Renal pelvis (tissue), 12 donors: Measurements from ENCODE around the gene RPE. TPM values are rescaled to one million over a fixed set of nuclear protein-coding genes. Genes with fewer than 3 reads are reported as not detected.

Experiments
- DNase-seq: peaks from one replicate; pipeline ENCODE4 v3.0.0-alpha.2; 2013
- long read RNA-seq, 16 experiments: transcript quantifications; one replicate each; lab custom pipeline, GENCODE V29; 2026
- polyA plus RNA-seq, 3 donors: library from polyadenylated mRNA; unstranded; fragments of 120-200 nt; gene quantifications; one replicate each; pipeline ENCODE4 v1.2.1, GENCODE V29; 2013; ENCODE audit not compliant: insufficient read length in 3 of 3

The RPE gene
- polyA plus RNA-seq, result 10 to 100 TPM; 59.3 to 63.8 (median 62.9) TPM
- long read RNA-seq, donor 1, transcript RPE-202 (6 exons, 2,569 nt), result major isoform, 20 of 22 reads
- long read RNA-seq, donor 1, partial matches to known transcripts, result 0 of 22 reads
- long read RNA-seq, donor 1, other reads (novel, unspliced or antisense), result 0 of 22 reads
- long read RNA-seq, donor 2, transcript RPE-202 (6 exons, 2,569 nt), result major isoform, 14 of 17 reads
- long read RNA-seq, donor 2, partial matches to known transcripts, result 0 of 17 reads
- long read RNA-seq, donor 2, other reads (novel, unspliced or antisense), result 0 of 17 reads
- long read RNA-seq, donor 3, transcript RPE-202 (6 exons, 2,569 nt), result major isoform, 27 of 28 reads
- long read RNA-seq, donor 3, partial matches to known transcripts, result 0 of 28 reads
- long read RNA-seq, donor 3, other reads (novel, unspliced or antisense), result 0 of 28 reads
- long read RNA-seq, donor 4, transcript RPE-202 (6 exons, 2,569 nt), result major isoform, 13 of 17 reads
- long read RNA-seq, donor 4, partial matches to known transcripts, result 0 of 17 reads
- long read RNA-seq, donor 4, other reads (novel, unspliced or antisense), result 0 of 17 reads
- long read RNA-seq, donor 5, transcript RPE-202 (6 exons, 2,569 nt), result major isoform, 7 of 9 reads
- long read RNA-seq, donor 5, partial matches to known transcripts, result 0 of 9 reads
- long read RNA-seq, donor 5, other reads (novel, unspliced or antisense), result 0 of 9 reads
- long read RNA-seq, donor 6, transcript RPE-202 (6 exons, 2,569 nt), result major isoform, 11 of 42 reads
- long read RNA-seq, donor 6, partial matches to known transcripts, result 16 of 42 reads
- long read RNA-seq, donor 6, other reads (novel, unspliced or antisense), result 10 of 42 reads
- long read RNA-seq, donor 7, transcript RPE-202 (6 exons, 2,569 nt), result major isoform, 18 of 21 reads
- long read RNA-seq, donor 7, partial matches to known transcripts, result 0 of 21 reads
- long read RNA-seq, donor 7, other reads (novel, unspliced or antisense), result 0 of 21 reads
- long read RNA-seq, donor 8, transcript RPE-202 (6 exons, 2,569 nt), result major isoform, 8 of 8 reads
- long read RNA-seq, donor 8, partial matches to known transcripts, result 0 of 8 reads
- long read RNA-seq, donor 8, other reads (novel, unspliced or antisense), result 0 of 8 reads
- long read RNA-seq, donor 9, transcript RPE-202 (6 exons, 2,569 nt), result major isoform, 19 of 21 reads
- long read RNA-seq, donor 9, partial matches to known transcripts, result 0 of 21 reads
- long read RNA-seq, donor 9, other reads (novel, unspliced or antisense), result 0 of 21 reads
- long read RNA-seq, donor 10, transcript RPE-202 (6 exons, 2,569 nt), result major isoform, 18 of 22 reads
- long read RNA-seq, donor 10, partial matches to known transcripts, result 0 of 22 reads
- long read RNA-seq, donor 10, other reads (novel, unspliced or antisense), result 0 of 22 reads
- long read RNA-seq, donor 11, transcript RPE-202 (6 exons, 2,569 nt), result major isoform, 17 of 17 reads
- long read RNA-seq, donor 11, partial matches to known transcripts, result 0 of 17 reads
- long read RNA-seq, donor 11, other reads (novel, unspliced or antisense), result 0 of 17 reads
- long read RNA-seq, donor 12, transcript RPE-202 (6 exons, 2,569 nt), result major isoform, 20 of 57 reads
- long read RNA-seq, donor 12, partial matches to known transcripts, result 17 of 57 reads
- long read RNA-seq, donor 12, other reads (novel, unspliced or antisense), result 15 of 57 reads
- long read RNA-seq, donor 13, transcript RPE-202 (6 exons, 2,569 nt), result major isoform, 9 of 18 reads
- long read RNA-seq, donor 13, partial matches to known transcripts, result 6 of 18 reads
- long read RNA-seq, donor 13, other reads (novel, unspliced or antisense), result 0 of 18 reads
- long read RNA-seq, donor 14, result 0 reads
- long read RNA-seq, donor 15, transcript RPE-202 (6 exons, 2,569 nt), result major isoform, 21 of 62 reads
- long read RNA-seq, donor 15, partial matches to known transcripts, result 30 of 62 reads
- long read RNA-seq, donor 15, other reads (novel, unspliced or antisense), result 7 of 62 reads
- long read RNA-seq, donor 16, transcript RPE-202 (6 exons, 2,569 nt), result major isoform, 17 of 22 reads
- long read RNA-seq, donor 16, partial matches to known transcripts, result 0 of 22 reads
- long read RNA-seq, donor 16, other reads (novel, unspliced or antisense), result 0 of 22 reads

- DNase-seq, result peak; percentile 94
Observed at GRCh38 chr2:210002158-210003157, at the start of gene RPE. Gene RPE (plus strand): TSS chr2:210002638. CDS start chr2:210002662, 24 bp downstream.

GRCh38 chr2:209956271-209956670 lies 46.2 kb upstream of the RPE start:
- DNase-seq, result no peak

GRCh38 chr2:209958016-209958415 lies 44.4 kb upstream of the RPE start:
- no peak for DNase-seq

DNA sequence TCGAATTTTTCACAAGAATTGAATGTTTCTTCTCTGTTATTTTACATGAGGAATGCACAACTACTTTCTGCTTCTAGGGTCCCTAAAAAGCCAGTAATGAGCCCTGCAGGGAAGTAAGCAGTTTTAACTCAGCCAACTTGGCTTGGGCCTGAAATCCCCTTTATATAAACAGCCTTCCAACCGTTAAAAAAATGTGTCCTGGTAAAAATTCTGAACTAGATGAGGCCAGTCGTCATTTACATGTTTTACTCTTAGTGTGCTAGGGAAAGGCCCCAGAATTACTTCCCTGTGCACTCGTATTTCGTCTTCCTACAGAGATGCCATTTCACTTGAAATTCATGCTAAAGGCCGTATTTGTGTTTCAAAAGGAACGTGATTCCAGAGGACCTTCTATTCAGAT lies 42.4 kb upstream of the RPE start:
- DNase-seq, result no peak

- peak; percentile 40 for DNase-seq
Observed at GRCh38 chr2:209960676-209961630, 41.5 kb upstream of the RPE start.

DNA sequence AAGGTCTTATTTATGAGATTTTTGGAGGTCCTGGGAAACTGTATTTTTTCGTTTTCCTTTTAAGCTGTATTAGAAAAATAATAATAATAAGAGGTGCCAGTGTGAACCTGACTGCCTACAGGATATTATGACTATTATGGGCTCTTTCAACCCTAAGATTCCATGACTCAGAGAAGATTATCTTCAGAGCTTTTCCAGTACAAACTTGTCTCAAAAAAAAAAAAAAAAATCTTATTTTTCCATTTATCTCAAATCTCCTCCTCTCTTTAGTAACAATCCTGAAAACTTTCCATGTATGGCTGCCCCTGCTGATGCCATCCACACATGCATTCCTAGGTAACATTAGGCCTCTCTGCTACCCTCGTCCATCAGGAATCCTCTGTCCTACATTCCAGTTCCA lies 36.7 kb upstream of the RPE start:
- no peak for DNase-seq

DNA sequence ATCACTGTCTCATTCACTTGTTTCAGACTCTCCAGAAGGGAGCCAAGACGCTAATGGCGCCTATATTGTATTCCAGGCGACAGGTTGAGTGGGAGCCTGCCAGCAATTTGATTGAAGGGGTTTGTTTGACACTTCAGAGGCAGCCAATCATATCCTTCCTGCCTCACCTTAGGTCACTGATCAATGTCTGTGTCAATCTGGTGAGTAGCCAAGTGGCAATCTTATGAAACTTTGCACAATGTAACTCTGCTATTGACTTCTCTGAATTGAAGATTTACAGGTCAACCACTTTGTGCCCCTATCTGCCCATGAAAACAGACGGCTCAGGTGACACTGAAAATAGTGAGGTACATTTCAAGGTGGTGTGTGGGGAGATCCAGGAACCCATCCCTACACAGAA lies 32.7 kb upstream of the RPE start:
- no peak for DNase-seq

DNA sequence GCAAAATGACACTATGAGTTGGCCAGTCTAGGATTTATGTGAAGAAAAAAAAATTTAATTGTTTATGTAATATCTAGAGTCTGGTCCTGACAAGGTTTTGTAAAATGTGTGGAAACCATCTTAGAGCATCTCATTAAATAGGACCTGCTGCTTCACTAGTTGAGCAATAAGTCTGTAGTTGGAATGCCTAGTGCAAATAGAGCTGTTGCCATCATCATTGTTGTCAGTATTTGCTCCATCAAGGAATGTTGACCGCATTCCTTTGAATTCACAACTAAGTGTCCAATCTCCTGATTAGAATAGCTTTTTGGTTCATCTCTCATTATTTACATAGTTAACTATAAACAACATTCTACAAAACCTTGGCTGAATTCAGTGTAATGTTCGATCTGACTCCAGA lies 32.2 kb upstream of the RPE start:
- DNase-seq, result no peak

GRCh38 chr2:209970711-209971110 lies 31.7 kb upstream of the RPE start:
- no peak for DNase-seq

GRCh38 chr2:209973328-209973727 lies 29.1 kb upstream of the RPE start:
- no peak for DNase-seq

DNA sequence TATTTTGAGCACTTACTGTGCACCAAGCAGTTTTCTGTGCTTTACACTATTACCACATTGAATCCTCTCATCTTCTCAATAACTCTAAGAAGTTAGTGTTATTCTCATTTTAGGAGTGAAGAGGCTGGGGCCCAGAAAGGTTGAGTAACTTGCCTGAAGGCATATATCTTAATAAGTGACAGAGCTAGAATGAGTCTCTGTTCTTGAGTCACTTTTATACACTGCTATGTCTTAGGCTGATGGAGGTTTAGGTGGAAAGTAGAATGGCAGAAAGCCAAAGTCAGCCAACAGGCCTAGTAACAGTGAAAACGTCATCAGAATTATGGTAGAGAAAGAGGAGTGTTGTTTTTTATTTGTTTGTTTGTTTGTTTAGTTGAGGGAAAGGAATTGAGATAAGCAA lies 27.9 kb upstream of the RPE start:
- no peak for DNase-seq

DNA sequence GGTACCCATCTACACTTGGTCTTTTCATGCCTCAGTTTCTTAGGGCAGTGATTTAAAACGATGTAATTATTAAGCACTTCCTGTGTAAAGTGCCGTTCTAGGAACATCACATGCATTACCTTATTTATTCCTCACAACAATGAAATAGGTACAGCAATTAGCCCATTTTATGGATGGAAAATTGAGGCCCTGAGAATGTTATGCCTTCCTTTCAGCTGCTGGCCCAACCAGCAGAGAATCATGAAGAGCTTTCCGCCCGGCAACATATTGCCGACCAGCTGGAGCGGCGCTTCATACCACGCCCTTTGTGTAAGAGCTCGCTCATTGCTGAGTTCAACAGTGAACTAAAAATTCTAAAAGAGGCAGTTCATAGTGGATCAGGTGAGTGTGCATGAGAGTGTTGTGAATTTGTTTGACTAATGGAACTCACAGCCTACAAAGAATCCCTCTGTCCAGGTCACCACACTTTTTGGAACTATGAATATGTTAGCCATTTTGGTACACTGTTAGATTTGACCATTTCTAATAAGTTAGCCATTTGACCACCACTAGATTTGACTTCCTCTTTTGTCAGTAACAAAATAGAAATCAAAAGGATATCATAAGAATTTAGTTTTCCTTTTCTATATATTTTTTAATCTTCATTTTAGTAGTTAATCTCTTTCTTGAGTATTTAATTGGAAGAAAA lies 25.6 kb upstream of the RPE start:
- DNase-seq, result no peak

DNA sequence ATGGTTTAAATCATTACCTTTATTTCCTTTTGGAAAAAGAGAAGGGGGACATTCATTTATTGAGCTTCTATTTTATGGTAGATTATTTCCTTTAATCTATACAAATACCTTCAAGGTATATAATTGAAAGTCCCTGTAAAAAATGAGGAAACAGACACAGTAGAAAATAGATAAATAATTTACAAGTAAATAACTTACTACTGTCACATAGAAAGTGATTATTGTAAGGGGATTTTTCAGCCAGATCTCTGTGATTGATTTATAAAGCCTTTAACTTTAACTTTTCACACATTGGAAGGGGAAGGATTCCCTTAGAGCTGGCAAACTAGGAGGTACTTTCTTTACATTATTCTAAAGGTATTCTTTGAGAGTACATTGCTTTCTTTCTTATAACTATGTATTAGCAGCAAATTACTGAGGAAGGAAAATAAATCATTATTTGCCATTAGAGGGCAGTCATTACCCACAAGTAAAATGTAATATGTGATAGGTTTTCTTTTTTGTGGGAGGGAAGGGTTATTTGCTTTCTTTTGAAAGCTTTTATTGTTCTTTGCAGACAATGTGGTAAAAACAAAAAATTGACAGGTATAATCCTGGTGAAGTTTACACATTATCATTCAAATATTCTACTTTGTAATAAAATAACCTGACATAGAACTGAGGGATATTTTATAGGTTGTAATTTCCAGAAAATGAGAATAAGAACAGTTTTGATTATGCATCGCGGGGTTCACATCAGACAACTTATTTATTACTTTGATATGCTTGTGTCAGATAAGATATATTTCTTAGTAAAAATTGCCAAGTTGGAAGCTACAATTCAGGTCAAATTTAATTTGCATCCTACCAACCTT lies 24.8 kb upstream of the RPE start:
- DNase-seq, result peak; percentile 28

- no peak for DNase-seq
Observed at GRCh38 chr2:209984291-209984690, 18.1 kb upstream of the RPE start.

DNA sequence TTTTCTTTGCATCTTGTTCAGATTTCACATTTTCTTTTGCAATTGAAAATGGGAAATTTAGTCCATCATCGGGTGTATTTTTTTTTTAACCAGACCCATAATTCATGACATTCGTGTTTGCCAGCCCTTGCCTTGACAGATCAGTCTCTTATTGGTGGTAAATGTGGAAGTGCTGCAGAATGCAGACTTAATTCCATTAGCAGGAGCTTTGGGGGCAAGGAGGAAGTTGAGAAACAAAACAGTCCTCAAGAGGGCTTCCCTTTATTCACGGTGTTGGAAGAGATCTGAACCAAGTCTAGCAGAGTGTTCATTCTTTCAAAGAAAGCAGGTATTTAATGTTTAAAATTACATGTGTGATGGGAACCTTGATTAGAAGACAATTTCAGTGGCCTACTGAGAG lies 16.6 kb upstream of the RPE start:
- DNase-seq, result no peak

DNA sequence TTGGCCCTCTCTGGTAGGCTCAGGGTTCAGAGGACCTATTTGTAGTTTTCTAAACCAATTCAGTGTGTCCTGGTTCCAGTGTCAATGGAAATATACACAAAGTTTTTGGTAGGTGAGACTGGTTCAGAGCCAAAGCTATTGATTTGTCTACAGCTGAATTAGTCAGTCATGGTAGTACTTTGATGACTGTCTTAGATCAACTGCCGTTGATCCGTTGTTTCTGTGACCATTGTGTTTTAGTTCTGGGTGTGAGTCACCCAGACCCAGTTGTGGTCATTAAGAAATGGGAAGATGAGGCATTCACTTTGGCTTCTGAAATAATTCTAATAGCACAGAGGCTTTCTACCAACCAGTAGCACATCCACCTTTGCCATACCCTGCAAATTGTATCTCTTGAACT lies 16.0 kb upstream of the RPE start:
- no peak for DNase-seq
